Measurements from ENCODE around the gene BICRAL.
A peak's percentile ranks its signal among the peaks of the same experiment; 100 is the strongest.

BICRAL gene

GRCh38 chr6:42766163-42766670, 15.6 kb upstream of the BICRAL start:
- DNase-seq: no peak

- DNase-seq: no peak
These were observed 12.8 kb upstream of the BICRAL start for GRCh38 chr6:42769051-42769450.

- DNase-seq: no peak
These were observed 12.0 kb upstream of the BICRAL start for GRCh38 chr6:42769836-42770235.

GRCh38 chr6:42771741-42772100, 10.1 kb upstream of the BICRAL start:
- peak; percentile 18 for DNase-seq

- DNase-seq: peak; percentile 44
These were observed 7.7 kb upstream of the BICRAL start for GRCh38 chr6:42774201-42774600.

- peak; percentile 51 for DNase-seq
These were observed 6.9 kb upstream of the BICRAL start for GRCh38 chr6:42774821-42775487.

- no peak for DNase-seq
These were observed 4.6 kb upstream of the BICRAL start for GRCh38 chr6:42777126-42777822.

- DNase-seq: no peak
These were observed 3.7 kb upstream of the BICRAL start for GRCh38 chr6:42778122-42778521.

- DNase-seq: no peak
These were observed 2.3 kb upstream of the BICRAL start for GRCh38 chr6:42779521-42779920.

GRCh38 chr6:42781546-42781795, 381 bp upstream of the BICRAL start:
- no peak for DNase-seq

- DNase-seq: peak; percentile 72
These were observed 881 bp downstream of the BICRAL start for GRCh38 chr6:42782689-42783176.

- DNase-seq: peak; percentile 76
These were observed 1.5 kb downstream of the BICRAL start for GRCh38 chr6:42783177-42783875.

- no peak for DNase-seq
These were observed 2.2 kb downstream of the BICRAL start for GRCh38 chr6:42783876-42784642.

- DNase-seq: no peak
These were observed 3.1 kb downstream of the BICRAL start for GRCh38 chr6:42784717-42785498.

GRCh38 chr6:42786525-42786985, 4.7 kb downstream of the BICRAL start:
- DNase-seq: no peak

- DNase-seq: no peak
These were observed 5.2 kb downstream of the BICRAL start for GRCh38 chr6:42787063-42787472.

- DNase-seq: no peak
These were observed 6.8 kb downstream of the BICRAL start for GRCh38 chr6:42788671-42789070.

- no peak for DNase-seq
These were observed 8.8 kb downstream of the BICRAL start for GRCh38 chr6:42790549-42791181.

GRCh38 chr6:42791706-42792320, 10.0 kb downstream of the BICRAL start:
- DNase-seq: no peak

GRCh38 chr6:42795651-42796050, 13.8 kb downstream of the BICRAL start:
- no peak for DNase-seq

- DNase-seq: no peak
These were observed 14.3 kb downstream of the BICRAL start for GRCh38 chr6:42796171-42796570.
